GM13976 (cell line): Measurements from ENCODE around the gene PTGER3.

ENCODE experiments used
- DNase-seq: peaks from one replicate; pipeline ENCODE4 v3.0.0; 2012; ENCODE audit warnings: low spot score
- CTCF ChIP-seq: IDR thresholded peaks from 2 replicates; pipeline ENCODE4 v1.5.1; 2012; ENCODE audit warnings: borderline replicate concordance, mild to moderate bottlenecking; ENCODE audit not compliant: insufficient read depth; ENCODE audit errors: extremely low read depth, missing control alignments, control extremely low read depth
- in situ Hi-C: fragments of 300-500 bp; cut with MboI; formaldehyde crosslinking; loops from one replicate; pipeline ENCODE4 v1.12.0; 2022; ENCODE audit warnings: low sequenced_read_pairs, mixed read lengths, inconsistent platforms; ENCODE audit not compliant: unreplicated experiment

Gene PTGER3

DNA sequence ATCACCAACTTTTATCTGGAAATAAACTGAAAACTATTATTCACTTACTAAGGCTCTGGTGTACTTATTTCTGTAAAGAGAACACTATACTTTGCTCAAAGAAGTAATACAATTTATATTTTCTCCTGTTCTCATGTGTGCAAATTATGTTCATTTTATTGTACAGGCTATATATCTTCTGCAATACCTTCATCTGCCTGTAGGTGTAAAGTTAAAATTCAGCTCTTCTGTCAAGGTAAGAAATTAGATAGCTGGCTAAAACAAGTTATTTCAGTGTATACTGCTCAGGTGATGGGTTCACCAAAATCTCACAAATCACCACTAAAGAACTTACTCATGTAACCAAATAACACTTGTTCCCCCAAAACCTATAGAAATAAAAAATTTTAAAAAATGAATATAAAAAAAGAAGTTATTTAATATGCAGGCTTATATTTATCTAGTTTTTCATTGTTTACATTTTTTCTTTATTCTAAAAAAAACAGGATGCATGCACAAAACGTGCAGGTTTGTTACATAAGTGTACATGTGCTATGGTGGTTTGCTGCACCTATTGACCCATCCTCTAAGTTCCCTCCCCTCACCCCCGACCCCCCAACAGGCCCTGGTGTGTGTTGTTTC, 81.5 kb downstream of the PTGER3 start:
- peak; percentile 13 for DNase-seq
- in situ Hi-C loops = no loop called here
- no peak for TF ChIP-seq CTCF

- in situ Hi-C loops = no loop called here
- no peak for TF ChIP-seq CTCF
- DNase-seq = no peak
These were observed 84.2 kb downstream of the PTGER3 start for GRCh38 chr1:70963374-70963773.

DNA sequence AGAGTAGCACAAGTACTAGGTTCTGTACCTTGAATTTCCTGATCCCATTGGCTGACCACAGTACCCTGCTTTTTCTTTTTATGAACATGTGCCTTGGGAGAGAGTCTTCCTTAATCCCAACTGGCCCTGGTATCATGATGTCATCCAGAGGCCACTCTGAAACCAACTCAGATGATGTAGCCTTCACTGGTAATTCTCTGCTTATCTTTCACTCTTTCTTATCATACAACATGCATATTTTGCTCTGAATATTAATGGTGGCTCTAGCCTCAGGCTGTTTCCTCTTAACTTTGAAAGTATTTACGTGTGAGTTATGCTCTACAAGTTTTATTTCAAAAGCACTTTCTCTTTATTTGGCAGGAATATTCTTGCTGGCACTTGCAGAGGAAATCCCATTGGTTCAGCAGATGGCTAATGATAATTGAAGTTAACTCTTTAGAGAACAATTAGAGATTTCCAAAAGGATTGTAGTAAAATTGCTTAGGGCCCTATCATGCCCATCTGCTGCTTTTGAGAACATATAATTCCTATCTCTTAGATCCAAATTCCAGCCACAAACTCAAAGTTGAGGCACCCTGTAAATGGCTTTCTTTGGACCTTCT, 86.1 kb downstream of the PTGER3 start:
- no peak for DNase-seq
- TF ChIP-seq CTCF = no peak
- in situ Hi-C loops = no loop called here

DNA sequence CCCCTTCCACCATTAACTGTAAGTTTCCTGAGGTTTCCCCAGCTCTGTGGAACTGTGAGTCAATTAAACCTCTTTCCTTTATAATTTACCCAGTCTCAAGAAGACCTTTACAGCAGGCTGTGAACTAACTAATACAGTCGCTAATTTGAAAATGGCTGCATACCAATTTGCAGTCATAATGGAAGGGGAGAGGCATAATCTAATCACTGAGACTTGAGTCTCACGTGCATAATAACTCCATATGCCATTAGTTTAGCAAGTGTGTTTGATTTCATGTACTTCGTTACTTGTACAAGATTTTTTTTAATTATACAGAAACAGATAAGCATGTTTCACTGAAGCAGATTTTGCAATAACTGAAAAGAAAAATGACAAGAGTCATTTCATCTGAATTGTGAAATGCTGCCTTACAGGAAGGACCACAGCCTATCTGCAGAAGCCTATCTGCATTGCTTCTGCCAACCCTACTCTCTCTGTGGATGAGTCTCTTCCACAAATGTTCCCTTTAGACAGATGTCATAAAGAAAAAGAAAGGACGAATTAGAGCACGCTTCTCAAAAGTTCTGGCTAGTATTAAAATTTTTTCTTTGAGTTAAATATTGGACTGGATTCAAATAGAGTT, 99.1 kb downstream of the PTGER3 start:
- in situ Hi-C loops = no loop called here
- TF ChIP-seq CTCF = no peak
- DNase-seq = no peak

DNA sequence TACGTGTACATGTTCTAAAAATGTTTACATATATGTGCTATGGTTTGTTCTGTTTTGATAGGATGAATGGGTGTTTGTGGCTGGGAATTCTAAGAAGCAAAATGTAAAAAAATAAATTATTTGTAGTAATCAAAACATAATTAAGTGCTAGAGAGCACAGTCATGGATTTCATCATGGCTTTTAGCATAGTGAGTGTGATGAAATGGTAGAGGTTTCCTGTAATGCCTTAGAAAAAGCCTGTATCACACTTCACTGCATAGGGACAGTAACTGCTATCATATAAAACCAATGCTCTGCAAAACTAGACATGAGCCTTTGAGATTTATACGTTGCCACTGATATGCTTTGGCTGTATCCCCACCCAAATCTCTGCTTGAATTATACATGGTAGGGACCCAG, 99.8 kb downstream of the PTGER3 start:
- in situ Hi-C loops = no loop called here
- TF ChIP-seq CTCF = no peak
- no peak for DNase-seq

DNA sequence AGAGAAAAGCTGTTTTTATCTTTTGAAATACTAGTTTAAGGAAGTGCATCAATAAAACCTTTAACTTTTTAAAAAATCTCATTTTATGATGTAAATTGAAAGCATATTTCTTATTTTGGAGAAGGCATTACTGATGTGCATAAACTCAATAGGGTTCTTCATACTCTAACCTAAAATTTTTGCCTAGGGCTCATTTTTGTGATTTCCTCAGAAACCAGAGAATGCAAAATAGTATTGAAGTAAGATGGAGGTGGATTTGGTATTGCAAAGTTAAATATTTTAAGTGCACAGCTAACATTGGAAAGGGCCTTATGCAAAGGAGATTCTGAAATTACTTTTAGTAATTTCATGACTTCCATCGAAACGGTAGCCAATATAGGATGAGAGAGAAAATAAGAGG, 101.9 kb downstream of the PTGER3 start:
- no peak for TF ChIP-seq CTCF
- DNase-seq = no peak
- in situ Hi-C loops = no loop called here
